ENCODE measurements around the gene CALY.

DNA sequence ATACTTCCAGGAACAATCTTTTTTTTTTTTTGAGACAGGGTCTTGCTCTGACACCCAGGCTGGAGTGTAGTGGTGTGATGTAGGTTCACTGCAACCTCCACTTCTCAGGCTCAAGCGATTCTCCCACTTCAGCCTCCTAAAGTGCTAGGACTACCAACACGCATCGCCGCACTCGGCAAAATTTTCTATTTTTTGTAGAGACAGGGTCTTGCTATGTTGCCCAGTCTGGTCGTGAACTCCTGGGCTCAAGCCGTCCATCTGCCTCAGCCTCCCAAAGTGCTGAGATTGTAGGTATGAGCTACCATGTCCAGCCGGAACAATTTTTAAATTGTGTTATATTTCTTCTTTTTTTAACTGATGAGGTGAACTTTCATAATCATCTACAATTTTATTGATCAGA is 25.9 kb downstream of the CALY start:
- TF ChIP-seq, protein P1, sequence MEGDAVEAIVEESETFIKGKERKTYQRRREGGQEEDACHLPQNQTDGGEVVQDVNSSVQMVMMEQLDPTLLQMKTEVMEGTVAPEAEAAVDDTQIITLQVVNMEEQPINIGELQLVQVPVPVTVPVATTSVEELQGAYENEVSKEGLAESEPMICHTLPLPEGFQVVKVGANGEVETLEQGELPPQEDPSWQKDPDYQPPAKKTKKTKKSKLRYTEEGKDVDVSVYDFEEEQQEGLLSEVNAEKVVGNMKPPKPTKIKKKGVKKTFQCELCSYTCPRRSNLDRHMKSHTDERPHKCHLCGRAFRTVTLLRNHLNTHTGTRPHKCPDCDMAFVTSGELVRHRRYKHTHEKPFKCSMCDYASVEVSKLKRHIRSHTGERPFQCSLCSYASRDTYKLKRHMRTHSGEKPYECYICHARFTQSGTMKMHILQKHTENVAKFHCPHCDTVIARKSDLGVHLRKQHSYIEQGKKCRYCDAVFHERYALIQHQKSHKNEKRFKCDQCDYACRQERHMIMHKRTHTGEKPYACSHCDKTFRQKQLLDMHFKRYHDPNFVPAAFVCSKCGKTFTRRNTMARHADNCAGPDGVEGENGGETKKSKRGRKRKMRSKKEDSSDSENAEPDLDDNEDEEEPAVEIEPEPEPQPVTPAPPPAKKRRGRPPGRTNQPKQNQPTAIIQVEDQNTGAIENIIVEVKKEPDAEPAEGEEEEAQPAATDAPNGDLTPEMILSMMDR (IDR thresholded peaks at IDR 0.05), result no peak
- TF ChIP-seq POLR2AphosphoS5 (IDR thresholded peaks at IDR 0.05; ENCODE audit: low read depth, low read length) (no peak), SIN3A (IDR thresholded peaks at IDR 0.05; ENCODE audit: borderline replicate concordance, insufficient read depth, low read depth, low read length) (no peak), TCF7L2 (IDR thresholded peaks at IDR 0.05; ENCODE audit: low read depth, low read length) (no peak)
- TF ChIP-seq, protein P2, sequence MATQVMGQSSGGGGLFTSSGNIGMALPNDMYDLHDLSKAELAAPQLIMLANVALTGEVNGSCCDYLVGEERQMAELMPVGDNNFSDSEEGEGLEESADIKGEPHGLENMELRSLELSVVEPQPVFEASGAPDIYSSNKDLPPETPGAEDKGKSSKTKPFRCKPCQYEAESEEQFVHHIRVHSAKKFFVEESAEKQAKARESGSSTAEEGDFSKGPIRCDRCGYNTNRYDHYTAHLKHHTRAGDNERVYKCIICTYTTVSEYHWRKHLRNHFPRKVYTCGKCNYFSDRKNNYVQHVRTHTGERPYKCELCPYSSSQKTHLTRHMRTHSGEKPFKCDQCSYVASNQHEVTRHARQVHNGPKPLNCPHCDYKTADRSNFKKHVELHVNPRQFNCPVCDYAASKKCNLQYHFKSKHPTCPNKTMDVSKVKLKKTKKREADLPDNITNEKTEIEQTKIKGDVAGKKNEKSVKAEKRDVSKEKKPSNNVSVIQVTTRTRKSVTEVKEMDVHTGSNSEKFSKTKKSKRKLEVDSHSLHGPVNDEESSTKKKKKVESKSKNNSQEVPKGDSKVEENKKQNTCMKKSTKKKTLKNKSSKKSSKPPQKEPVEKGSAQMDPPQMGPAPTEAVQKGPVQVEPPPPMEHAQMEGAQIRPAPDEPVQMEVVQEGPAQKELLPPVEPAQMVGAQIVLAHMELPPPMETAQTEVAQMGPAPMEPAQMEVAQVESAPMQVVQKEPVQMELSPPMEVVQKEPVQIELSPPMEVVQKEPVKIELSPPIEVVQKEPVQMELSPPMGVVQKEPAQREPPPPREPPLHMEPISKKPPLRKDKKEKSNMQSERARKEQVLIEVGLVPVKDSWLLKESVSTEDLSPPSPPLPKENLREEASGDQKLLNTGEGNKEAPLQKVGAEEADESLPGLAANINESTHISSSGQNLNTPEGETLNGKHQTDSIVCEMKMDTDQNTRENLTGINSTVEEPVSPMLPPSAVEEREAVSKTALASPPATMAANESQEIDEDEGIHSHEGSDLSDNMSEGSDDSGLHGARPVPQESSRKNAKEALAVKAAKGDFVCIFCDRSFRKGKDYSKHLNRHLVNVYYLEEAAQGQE (IDR thresholded peaks at IDR 0.05; ENCODE audit: insufficient read depth in 1 of 2, low read depth in 2 of 2, low read length in 1 of 2), result no peak
